Naive thymus-derived CD8-positive, alpha-beta T cell (primary cell): ENCODE data around the gene ADAM21. TPM values are rescaled to one million over a fixed set of nuclear protein-coding genes. Genes with fewer than 3 reads are reported as not detected.
"Not testable (repeated sequence)": the region's sequence is repeated elsewhere in the genome, so short reads cannot be mapped to it uniquely, and the experiment has no call there.

Experiments
- ATAC-seq, 2 donors: fragments of 150-1000 bp; cut with Tn5 transposase in 1 of 2; sonication (Bioruptor Pico), chemical (Tn5 transposase) in 1 of 2; 1 replicate in 1 of 2; 2 replicates in 1 of 2; pipeline ENCODE4 v1.10.0; 2021; ENCODE audit warnings: mild to moderate bottlenecking in 2 of 2, moderate library complexity in 2 of 2
- POLR2A ChIA-PET: fragments of 350-600 bp; sonication (Branson Sonifier 250); formaldehyde crosslinking; loops from one replicate; lab custom pipeline; 2021; ENCODE audit warnings: antibody characterized with exemption; lab: Charles Lee
- DNase-seq, 10 donors: peaks; one replicate each; pipeline versions ENCODE4 v3.0.0 to v3.0.0-alpha.2; 2020 to 2022
- H3K27ac Mint-ChIP-seq, 10 donors: one replicate each; pipeline ENCODE4 v1.8.0; 2020 to 2022; ENCODE audit warnings: mild to moderate bottlenecking in 10 of 10, mixed read lengths in 10 of 10, moderate library complexity in 4 of 10, inconsistent platforms in 1 of 10
- H3K27me3 Mint-ChIP-seq, 5 donors: one replicate each; pipeline ENCODE4 v1.8.0; 2021 to 2022; ENCODE audit warnings: mixed read lengths in 5 of 5
- H3K36me3 Mint-ChIP-seq, 3 donors: one replicate each; pipeline ENCODE4 v1.8.0; 2020 to 2022; ENCODE audit warnings: mixed read lengths in 3 of 3, mild to moderate bottlenecking in 2 of 3, inconsistent platforms in 1 of 3
- H3K4me1 Mint-ChIP-seq, 4 donors: one replicate each; pipeline ENCODE4 v1.8.0; 2021 to 2022; ENCODE audit warnings: mixed read lengths in 4 of 4
- H3K4me3 Mint-ChIP-seq, 10 donors: one replicate each; pipeline ENCODE4 v1.8.0; 2020 to 2022; ENCODE audit warnings: mild to moderate bottlenecking in 10 of 10, mixed read lengths in 10 of 10, moderate library complexity in 6 of 10, inconsistent platforms in 1 of 10
- H3K9me3 Mint-ChIP-seq, 9 donors: one replicate each; pipeline ENCODE4 v1.8.0; 2020 to 2022; ENCODE audit warnings: mixed read lengths in 9 of 9, mild to moderate bottlenecking in 3 of 9, inconsistent platforms in 1 of 9, moderate library complexity in 1 of 9
- polyA plus RNA-seq, 3 donors: library from polyadenylated mRNA; unstranded; fragments of 300-500 nt; fragmentation: Illumina TruSeq; gene quantifications; one replicate each; pipeline ENCODE4 v1.2.3, GENCODE V29; 2021
- total RNA-seq, 8 experiments: library from RNA in 2 of 8; stranded (reverse) in 2 of 8; gene quantifications; one replicate each; pipeline ENCODE4 v1.2.3 and lab custom pipeline; 2021 to 2026

ADAM21 gene
- total RNA-seq (under 1 TPM in 1 of 2 experiments, not detected in 1; 0.18 TPM), polyA plus RNA-seq (under 1 TPM; 0.08 to 0.56 (median 0.25) TPM), total RNA-seq (lab: John Stamatoyannopoulos, UW) (0.09 to 0.49 (median 0.18) reads per million in 6 experiments)

GRCh38 chr14:70451874-70452273 lies at the start of gene ADAM21:
Gene ADAM21 (plus strand): TSS chr14:70452174. CDS start chr14:70457500, 5,326 bp downstream.
- Mint-ChIP-seq H3K9me3 (peaks cover 0 to 6% (median 0%) of the 10 kb centered on the region in 9 donors), H3K27ac (no peak within 1 kb of the TSS), H3K4me3 (no peak within 1 kb of the TSS), H3K36me3 (peaks cover 3 to 8% (median 6%) of the 10 kb centered on the region in 3 donors), H3K27me3 (peaks cover 0 to 3% (median 0%) of the 10 kb centered on the region in 5 donors), H3K4me1 (no peaks in the 10 kb centered on the region)
- ATAC-seq: no peak
- POLR2A ChIA-PET: no interaction called here
- no peak for DNase-seq

- H3K27me3 Mint-ChIP-seq: not testable (repeated sequence)
- H3K4me1 Mint-ChIP-seq: peaks cover 17 to 40% (median 27%) of the 10 kb centered on the region in 4 donors
- H3K36me3 Mint-ChIP-seq: peaks cover 4 to 49% (median 24%) of the 10 kb centered on the region in 3 donors
Observed at GRCh38 chr14:70403335-70403734, 48.6 kb upstream of the ADAM21 start.

GRCh38 chr14:70406216-70406615 lies 45.8 kb upstream of the ADAM21 start:
- ATAC-seq, H3K27me3 Mint-ChIP-seq, DNase-seq, H3K9me3 Mint-ChIP-seq, H3K4me3 Mint-ChIP-seq, POLR2A ChIA-PET, H3K27ac Mint-ChIP-seq: not testable (repeated sequence)
- Mint-ChIP-seq H3K36me3 (peaks cover 4 to 60% (median 25%) of the 10 kb centered on the region in 3 donors), H3K4me1 (peaks cover 21 to 50% (median 37%) of the 10 kb centered on the region in 4 donors)

More at GRCh38 chr14:70403335-70403734, 48.6 kb upstream of the ADAM21 start:
- POLR2A ChIA-PET, H3K27ac Mint-ChIP-seq, DNase-seq, H3K9me3 Mint-ChIP-seq, H3K4me3 Mint-ChIP-seq, ATAC-seq: not testable (repeated sequence)

- no peak overlapping the region for H3K27ac Mint-ChIP-seq
- H3K27me3 Mint-ChIP-seq: no peaks in the 10 kb centered on the region
- H3K4me3 Mint-ChIP-seq: peak overlapping the region in 1 of 10 donors; percentile 34
- peaks cover 4 to 62% (median 22%) of the 10 kb centered on the region in 3 donors for H3K36me3 Mint-ChIP-seq
- peaks cover 22 to 55% (median 43%) of the 10 kb centered on the region in 4 donors for H3K4me1 Mint-ChIP-seq
- ATAC-seq (no peak), DNase-seq (no peak)
- H3K9me3 Mint-ChIP-seq: no peaks in the 10 kb centered on the region
- POLR2A ChIA-PET: interaction anchor here (0.9 kb wide), 1 partner anchor 401 kb away, joined by 4 read pairs; the partner anchor contains the start of gene MAP3K9
Observed at GRCh38 chr14:70407621-70408020, 44.4 kb upstream of the ADAM21 start.

- Mint-ChIP-seq H3K36me3 (peaks cover 0 to 29% (median 0%) of the 10 kb centered on the region in 3 donors), H3K27ac (peak overlapping the region in 8 of 10 donors; percentile 65 to 99 (median 84)), H3K9me3 (no peaks in the 10 kb centered on the region), H3K27me3 (peaks cover 0 to 11% (median 2%) of the 10 kb centered on the region in 5 donors), H3K4me3 (peak overlapping the region; percentile 73 to 98 (median 90)), H3K4me1 (peaks cover 19 to 54% (median 47%) of the 10 kb centered on the region in 4 donors)
- POLR2A ChIA-PET: no interaction called here
- DNase-seq (no peak), ATAC-seq (no peak)
Observed at GRCh38 chr14:70415788-70416187, 36.2 kb upstream of the ADAM21 start.

DNA sequence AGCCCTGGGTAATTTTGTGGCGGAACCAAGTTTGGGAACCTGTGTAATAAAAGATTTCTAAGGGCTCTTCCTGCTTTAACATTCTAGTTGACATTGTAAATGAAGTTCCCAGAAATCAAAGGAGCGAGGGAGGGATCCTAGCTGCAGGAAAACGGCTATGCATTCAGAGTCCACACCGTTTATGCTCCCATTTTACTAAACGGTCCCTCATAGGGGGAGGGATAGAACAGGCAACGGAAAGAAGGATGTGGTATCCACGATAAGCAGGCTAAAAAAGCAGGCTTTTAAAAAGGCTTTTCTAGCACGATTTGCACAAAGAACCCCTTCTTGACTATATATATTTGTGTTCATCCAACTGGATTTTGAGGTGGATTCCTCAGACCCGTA lies 35.6 kb upstream of the ADAM21 start:
- H3K27me3 Mint-ChIP-seq: peaks cover 1 to 14% (median 3%) of the 10 kb centered on the region in 5 donors
- peak overlapping the region; percentile 91 to 99 (median 97) for H3K4me3 Mint-ChIP-seq
- DNase-seq (no peak), ATAC-seq (peak; percentile 33 to 60)
- POLR2A ChIA-PET: no interaction called here
- no peaks in the 10 kb centered on the region for H3K9me3 Mint-ChIP-seq
- peak overlapping the region; percentile 89 to 99 (median 94) for H3K27ac Mint-ChIP-seq
- peaks cover 19 to 50% (median 44%) of the 10 kb centered on the region in 4 donors for H3K4me1 Mint-ChIP-seq
- peaks cover 0 to 25% (median 0%) of the 10 kb centered on the region in 3 donors for H3K36me3 Mint-ChIP-seq

DNA sequence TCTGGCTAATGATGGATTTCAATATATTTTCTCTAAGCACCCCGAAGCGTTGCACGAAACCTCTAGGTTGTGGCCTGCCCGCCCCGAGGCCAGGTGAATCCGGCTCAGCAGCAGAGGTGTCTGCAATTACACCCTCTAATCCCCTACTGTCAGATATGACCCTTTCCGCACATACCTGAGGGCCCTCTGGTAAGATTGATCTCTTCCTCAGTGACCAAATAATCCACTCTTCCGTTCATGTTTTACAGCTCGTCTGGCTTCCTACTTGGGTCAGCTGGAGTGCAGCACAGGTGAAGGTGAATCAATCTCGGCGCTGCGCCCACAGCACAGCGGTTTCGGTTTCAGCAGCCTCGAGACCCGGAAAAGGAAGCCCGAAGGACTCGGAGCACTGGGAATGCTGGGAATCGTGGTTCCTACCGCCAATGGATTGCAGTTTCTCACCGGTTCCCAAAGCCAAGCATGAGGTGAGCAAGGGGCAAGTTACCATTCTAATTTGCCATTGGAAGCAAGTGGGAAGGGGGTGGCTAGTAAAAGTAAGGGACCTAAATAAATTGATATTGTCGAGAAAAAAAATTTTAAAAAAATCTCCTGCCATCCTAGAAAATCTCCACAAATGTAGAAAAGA lies 35.1 kb upstream of the ADAM21 start, which contains the start of gene SYNJ2BP:
TSS of gene SYNJ2BP (minus strand) at position 366 of the 625 bp plus-strand sequence. CDS start at position 239, 127 bp downstream.
- ATAC-seq: peak; percentile 85 to 91
- POLR2A ChIA-PET: no interaction called here
- H3K4me3 Mint-ChIP-seq: peak within 1 kb of the TSS; percentile 91 to 99 (median 97)
- H3K36me3 Mint-ChIP-seq: peaks cover 0 to 20% (median 0%) of the 10 kb centered on the region in 3 donors
- peaks cover 3 to 19% (median 3%) of the 10 kb centered on the region in 5 donors for H3K27me3 Mint-ChIP-seq
- peaks cover 14 to 45% (median 38%) of the 10 kb centered on the region in 4 donors for H3K4me1 Mint-ChIP-seq
- H3K27ac Mint-ChIP-seq: peak within 1 kb of the TSS; percentile 89 to 99 (median 94)
- no peaks in the 10 kb centered on the region for H3K9me3 Mint-ChIP-seq
- DNase-seq: peak; percentile 24 to 71 (median 46)

DNA sequence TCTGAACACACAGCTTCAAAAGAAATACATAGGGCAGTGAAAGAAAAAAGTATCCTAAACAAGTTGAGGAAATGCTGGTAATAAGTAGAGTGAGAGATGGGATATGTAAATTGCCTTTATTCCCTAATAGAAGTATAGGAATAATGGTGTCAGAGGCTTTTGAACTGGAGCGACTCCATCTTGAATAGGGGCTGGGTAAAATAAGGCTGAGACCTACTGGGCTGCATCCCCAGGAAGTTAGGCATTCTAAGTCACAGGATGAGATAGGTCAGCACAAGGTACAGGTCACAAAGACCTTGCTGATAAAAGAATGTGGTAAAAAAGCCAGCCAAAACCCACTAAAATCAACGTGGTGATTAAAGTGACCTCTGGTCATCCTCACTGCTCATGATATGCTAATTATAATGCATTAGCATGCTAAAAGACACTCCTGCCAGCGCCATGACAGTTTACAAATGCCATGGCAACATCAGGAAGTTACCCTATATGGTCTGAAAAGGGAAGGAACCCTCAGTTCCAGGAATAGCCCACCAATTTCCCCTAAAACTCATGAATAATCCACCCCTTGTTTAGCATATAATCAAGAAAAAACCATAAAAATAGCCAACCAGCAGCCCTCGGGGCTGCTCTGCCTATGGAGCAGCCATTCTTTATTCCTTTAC lies 32.6 kb upstream of the ADAM21 start:
- H3K36me3 Mint-ChIP-seq: not testable (repeated sequence)

DNA sequence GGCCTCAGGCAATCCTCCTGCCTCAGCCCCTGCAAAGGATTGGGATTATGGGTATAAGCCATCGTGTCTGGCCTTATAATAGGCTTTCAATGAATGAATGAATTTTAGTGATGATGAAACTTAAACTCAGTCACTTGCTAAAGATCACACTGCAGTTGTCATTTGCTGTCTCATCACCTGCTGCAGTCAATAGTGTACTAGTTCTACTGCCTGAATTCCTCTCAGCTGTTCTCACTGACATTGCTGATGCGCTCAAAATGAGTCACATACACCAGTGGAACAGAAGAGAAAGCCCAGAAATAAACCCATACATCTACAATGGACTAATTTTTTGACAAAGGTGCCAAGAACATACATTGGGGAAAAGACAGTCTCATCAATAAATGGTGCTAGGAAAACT lies 29.4 kb upstream of the ADAM21 start:
- Mint-ChIP-seq H3K27me3 (peaks cover 3 to 28% (median 6%) of the 10 kb centered on the region in 5 donors), H3K9me3 (peaks cover 0 to 5% (median 0%) of the 10 kb centered on the region in 9 donors), H3K4me3 (no peak overlapping the region), H3K27ac (no peak overlapping the region), H3K4me1 (peaks cover 0 to under 1% (median 0%) of the 10 kb centered on the region in 4 donors), H3K36me3 (no peaks in the 10 kb centered on the region)
- DNase-seq (no peak), ATAC-seq (no peak)
- POLR2A ChIA-PET: no interaction called here

More for the DNA sequence above, 32.6 kb upstream of the ADAM21 start:
- H3K27ac Mint-ChIP-seq, POLR2A ChIA-PET, ATAC-seq, DNase-seq, H3K9me3 Mint-ChIP-seq, H3K4me3 Mint-ChIP-seq: not testable (repeated sequence)
- Mint-ChIP-seq H3K27me3 (peaks cover 3 to 28% (median 6%) of the 10 kb centered on the region in 5 donors), H3K4me1 (peaks cover 10 to 25% (median 22%) of the 10 kb centered on the region in 4 donors)

DNA sequence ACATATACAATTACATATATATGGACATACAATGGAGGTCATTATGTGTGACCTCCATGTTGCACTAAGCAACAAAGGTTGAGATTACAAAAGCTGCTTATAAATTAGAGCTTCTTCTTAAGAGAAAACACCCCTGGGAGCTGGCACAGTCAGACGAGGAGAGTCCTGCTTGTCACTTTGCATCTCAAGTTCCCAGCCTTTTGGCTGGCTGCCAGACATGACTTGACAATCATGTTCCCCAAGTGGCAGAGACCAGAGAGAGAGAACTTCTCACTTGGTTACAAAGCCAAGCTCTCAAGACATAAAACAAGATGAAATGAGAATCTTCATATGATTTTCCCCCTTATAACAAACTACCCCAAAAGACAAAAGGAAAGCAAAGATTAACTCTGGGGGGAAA lies 26.6 kb upstream of the ADAM21 start:
- DNase-seq (no peak), ATAC-seq (no peak)
- Mint-ChIP-seq H3K36me3 (peaks cover 0 to 8% (median 0%) of the 10 kb centered on the region in 3 donors), H3K27ac (no peak overlapping the region), H3K4me1 (no peaks in the 10 kb centered on the region), H3K4me3 (no peak overlapping the region), H3K27me3 (peaks cover 8 to 27% (median 12%) of the 10 kb centered on the region in 5 donors), H3K9me3 (peaks cover 0 to 21% (median 10%) of the 10 kb centered on the region in 9 donors)
- POLR2A ChIA-PET: no interaction called here

DNA sequence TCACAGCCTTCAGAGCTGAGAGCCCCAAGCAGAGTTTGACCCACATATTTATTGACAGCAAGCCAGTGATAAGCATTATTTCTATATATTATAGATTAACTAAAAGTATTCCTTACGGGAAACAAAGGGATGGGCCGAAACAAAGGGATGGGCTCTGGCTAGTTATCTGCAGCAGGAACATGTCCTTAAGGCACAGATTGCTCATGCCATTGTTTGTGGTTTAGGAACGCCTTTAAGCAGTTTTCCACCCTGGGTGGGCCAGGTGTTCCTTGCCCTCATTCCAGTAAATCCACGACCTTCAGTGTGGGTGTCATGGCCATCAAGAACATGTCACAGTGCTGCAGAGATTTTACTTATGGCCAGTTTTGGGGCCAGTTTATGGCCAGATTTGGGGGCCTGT lies 25.4 kb upstream of the ADAM21 start:
- H3K27me3 Mint-ChIP-seq: peaks cover 8 to 34% (median 14%) of the 10 kb centered on the region in 5 donors
- ATAC-seq, H3K27ac Mint-ChIP-seq, POLR2A ChIA-PET, H3K4me3 Mint-ChIP-seq, DNase-seq, H3K4me1 Mint-ChIP-seq: not testable (repeated sequence)
- peaks cover 0 to 33% (median 20%) of the 10 kb centered on the region in 9 donors for H3K9me3 Mint-ChIP-seq
- peaks cover 0 to 17% (median 10%) of the 10 kb centered on the region in 3 donors for H3K36me3 Mint-ChIP-seq

DNA sequence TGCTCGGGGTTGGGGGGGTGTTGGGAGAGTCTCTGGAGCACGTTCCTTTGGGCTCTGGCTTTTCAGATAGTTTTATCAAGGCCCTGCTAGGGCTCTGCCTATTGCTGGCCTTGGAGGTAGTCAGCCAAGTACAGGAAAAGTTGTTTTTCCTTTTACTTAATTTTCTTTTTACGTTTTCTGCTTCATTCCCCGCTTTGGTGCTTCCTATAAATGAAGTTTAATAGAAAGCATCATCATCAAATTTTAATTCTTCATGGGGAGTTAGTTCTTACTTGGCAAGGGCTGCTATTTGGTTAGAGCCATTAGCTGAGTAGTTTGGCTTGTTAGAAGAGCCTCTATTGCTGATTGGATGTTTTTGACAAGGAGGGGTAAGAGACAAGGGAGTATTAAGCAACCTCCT lies 15.1 kb upstream of the ADAM21 start:
- Mint-ChIP-seq H3K27me3 (peaks cover 7 to 43% (median 13%) of the 10 kb centered on the region in 5 donors), H3K4me3 (no peak overlapping the region), H3K27ac (no peak overlapping the region), H3K9me3 (peaks cover 22 to 80% (median 59%) of the 10 kb centered on the region in 9 donors), H3K4me1 (no peaks in the 10 kb centered on the region), H3K36me3 (peaks cover 0 to 51% (median 38%) of the 10 kb centered on the region in 3 donors)
- ATAC-seq: no peak
- DNase-seq: no peak
- POLR2A ChIA-PET: no interaction called here
